Stimulated activated CD4-positive, alpha-beta T cell treated with anti-CD3 and anti-CD28 coated beads, Interleukin-1b, Interleukin-23, amount 100 ng/mL, for 48 hours (primary cell): ENCODE data around the gene TAF4.
"Not testable (repeated sequence)": the region's sequence is repeated elsewhere in the genome, so short reads cannot be mapped to it uniquely, and the experiment has no call there.

Experiments used
- DNase-seq: peaks from one replicate; pipeline ENCODE4 v3.0.0-alpha.2; 2020

The TAF4 gene

GRCh38 chr20:61976644-61977418 is 88.8 kb downstream of the TAF4 start:
- no peak for DNase-seq

DNA sequence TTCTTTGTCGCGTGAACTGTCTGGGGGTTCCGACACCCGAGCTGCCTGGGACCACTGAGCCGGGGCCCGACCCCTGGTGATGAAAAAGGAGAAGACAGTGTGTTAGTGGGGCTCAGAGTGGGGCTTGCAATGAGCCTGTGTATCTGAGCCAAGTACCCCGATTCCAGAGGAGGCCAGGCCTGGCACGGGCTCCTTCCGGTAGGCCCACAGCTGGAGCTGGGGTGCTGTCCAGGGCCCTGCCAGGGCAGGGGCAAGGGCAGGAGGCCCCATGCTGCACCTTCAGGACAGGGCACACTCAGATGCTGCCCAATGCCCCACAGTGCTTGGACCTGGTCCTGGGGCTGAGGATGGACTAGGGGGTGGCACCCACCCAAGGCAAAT is 89.4 kb downstream of the TAF4 start:
- DNase-seq, result no peak

DNA sequence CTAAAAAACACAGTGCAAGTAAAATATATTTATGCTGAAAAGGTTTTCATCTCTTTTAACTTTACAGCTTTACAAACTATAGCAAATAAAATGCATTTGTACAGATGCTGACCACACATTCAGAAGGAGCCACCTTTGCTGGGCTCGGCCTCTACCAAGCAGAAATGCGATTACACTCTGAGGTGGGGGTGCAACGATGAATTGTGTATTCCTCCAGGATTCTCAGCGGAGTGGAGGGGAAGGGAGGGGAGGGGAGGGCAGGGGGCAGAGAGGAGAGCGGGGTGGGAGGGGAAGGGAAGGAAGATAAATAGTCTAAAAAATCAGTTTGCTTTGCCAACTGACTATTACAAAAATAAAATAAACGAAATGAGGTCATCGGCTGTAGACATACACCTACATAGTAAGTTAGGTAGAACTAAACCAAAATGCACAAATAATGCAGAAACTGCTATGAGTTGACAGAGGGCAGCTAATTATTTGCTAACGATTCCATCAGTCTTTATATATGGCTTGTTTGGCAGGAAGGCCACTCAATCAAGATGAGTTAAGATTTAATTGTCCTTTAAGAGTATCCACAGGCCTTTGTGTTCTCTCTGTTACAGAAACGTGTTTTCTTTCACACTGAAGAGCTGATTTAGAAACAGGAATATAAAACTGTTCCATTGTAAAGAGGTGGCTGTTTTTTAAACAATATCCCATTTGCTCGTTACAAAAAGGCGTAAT is 90.1 kb downstream of the TAF4 start:
- no peak for DNase-seq

- no peak for DNase-seq
Observed at GRCh38 chr20:61974357-61974665, 91.4 kb downstream of the TAF4 start.

GRCh38 chr20:61973515-61974356 is 91.9 kb downstream of the TAF4 start:
- DNase-seq, result no peak

- DNase-seq, result no peak
Observed at GRCh38 chr20:61972636-61973508, 92.8 kb downstream of the TAF4 start.

GRCh38 chr20:61971595-61971994 is 94.1 kb downstream of the TAF4 start:
- not testable (repeated sequence) for DNase-seq

GRCh38 chr20:61970357-61970756 is 95.3 kb downstream of the TAF4 start:
- DNase-seq, result no peak

DNA sequence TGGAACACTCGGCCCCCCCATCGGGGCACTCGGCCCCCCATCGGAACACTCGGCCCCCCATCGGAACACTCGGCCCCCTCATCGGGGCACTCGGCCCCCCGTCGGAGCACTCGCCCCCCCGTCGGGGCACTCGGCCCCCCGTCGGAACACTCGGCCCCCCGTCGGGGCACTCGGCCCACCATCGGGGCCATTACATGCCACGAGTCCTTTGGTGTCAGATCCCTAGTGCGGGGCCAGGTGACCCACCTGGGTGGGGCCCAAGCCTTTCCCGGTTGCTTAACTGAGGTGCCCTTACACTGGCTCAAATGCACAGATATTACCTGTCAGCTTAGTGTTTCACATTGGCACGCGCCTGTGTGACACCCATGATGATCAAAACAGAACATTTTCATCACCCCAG is 95.9 kb downstream of the TAF4 start:
- DNase-seq, result no peak

DNA sequence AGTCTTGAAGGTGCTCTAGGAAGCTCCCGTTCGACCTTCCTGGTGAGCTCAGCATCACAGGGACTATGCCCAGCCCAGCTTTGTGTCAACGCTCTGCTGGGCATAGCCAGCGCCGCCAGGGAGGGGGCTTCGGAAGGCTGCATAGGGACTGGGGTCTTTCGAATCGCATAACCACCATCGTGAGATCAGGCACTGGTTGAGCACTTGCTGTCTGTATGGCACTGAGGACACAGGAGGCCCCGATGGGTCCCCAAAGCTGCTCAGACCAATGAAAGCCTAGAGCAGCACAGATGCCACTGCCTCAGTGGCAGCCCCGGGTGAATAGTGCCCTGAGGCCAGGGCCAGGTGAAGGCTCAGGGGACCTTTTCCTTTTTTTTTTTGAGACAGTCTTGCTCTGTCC is 96.7 kb downstream of the TAF4 start:
- no peak for DNase-seq

DNA sequence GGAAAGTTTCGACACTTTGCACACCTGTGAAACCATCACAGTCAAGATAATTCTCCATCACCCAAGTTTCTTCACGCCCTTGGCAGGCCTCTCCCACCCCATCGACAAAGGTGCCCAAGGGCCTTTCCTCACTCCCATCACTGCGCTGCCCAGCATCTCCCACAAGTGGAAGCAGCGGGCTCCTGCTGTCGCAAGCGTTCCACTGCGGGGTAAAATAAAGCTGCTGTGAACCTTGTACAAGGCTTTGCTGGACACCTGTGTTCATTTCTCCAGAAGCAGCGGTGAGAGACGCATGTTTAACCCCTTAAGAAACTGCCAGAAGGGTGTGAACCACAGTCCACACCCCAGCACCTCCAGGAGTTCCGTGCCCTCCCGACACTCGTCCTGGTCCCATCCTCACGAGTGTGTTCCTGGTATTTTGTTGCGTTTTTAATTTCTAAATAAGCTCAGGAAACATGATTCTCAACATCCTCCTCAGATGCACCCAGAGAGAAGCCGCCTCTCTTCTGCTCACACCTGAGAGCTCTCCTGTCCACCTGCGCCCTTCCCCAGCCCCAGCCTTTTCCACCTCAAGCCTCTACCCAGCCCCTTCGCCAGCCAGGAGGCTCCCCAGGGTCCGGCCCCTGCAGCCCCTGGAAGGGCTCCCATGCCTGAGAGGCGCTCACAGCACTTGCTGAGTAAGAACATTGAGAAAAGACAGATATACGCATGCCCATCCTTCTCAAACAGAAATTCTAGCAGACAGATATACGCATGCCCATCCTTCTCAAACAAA is 97.5 kb downstream of the TAF4 start:
- DNase-seq, result no peak

DNA sequence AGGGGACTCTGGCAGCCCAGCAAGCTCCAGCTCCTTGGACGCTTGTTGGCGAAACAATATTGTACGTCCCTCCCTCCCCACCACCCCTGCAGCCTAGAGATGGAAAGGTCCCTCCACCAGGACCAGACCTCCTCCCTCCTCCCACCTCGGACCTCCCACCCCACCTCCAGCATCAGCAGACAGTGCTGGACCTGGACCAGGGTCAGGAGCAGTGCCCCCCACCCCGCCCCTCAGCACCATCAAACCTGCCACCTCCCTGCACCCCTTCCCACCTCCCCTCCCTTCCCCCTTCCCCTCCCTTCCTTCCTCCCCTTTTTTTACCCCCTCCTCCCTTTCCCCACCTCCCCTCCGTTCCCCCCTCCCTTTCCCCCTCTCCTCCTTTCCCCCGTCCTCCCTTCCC is 98.4 kb downstream of the TAF4 start:
- no peak for DNase-seq

DNA sequence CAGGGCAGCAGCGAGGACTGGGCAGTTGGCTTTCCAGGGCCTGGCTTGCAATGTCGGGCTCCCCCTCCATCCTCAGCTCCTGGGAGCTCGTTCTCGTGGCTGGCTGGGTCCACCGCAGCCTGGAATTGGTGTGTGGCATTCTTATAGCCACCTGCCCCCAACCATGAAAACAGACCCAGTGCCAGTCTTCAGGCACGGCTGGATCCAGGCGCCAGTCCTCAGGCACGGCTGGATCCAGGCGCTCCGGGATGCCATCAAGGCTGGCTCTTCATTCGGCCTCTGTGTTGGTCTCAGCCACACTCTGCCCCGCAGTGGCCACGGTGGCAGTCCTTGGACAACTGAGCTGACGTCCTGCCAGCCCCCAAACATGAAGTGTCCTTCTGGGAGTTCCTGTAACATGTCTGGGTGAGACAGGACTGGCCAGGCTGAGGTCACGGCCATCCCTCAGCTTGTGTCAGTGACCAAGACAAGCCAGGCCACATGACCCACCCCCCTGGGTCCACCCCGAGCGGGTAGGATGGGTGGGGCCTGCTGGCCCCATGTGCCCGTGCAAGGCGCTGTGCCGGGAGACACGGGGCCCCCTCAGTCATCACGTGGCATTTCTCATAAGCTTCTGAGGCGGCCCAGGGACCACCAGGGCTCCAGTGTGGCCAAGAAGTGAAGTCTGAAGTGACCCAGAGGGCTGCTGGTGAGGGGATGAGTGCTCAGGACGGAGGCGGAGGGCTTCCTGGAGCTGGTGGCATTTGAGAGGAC is 99.0 kb downstream of the TAF4 start:
- no peak for DNase-seq

- no peak for DNase-seq
Observed at GRCh38 chr20:61965606-61966491, 99.8 kb downstream of the TAF4 start.

GRCh38 chr20:61964675-61965605 is 100.7 kb downstream of the TAF4 start:
- no peak for DNase-seq

DNA sequence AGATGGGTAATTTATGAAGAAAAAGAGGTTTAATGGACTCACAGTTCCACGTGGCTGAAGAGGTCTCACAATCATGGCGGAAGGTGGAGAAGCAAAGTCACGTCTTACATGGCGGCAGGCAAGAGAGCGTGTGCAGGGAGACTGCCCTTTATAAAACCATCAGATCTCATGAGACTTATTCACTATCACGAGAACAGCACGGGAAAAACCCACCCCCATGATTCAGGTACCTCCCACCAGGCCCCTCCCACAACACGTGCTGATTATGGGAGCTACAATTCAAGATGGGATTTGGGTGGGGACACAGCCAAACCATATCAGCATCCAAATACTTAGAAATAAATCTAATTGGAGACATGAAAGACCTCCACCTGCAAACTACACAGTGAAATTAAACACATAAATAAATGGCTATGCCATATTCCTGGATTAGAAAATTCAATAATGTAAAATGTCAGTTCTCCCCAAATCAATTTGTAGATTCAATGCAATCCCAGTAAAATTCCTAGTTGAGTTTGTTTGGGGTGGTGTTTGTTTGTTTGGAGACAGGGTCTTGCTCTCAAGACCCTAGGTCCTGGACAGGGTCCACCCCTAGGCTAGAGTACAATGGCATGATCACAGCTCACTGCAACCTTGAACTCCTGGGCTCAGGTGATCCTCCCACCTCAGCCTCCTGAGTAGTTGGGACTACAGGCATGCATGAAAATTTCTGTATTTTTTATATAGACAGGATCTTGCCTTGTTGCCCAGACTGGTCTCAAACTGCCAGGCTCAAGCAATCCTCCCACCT is 101.6 kb downstream of the TAF4 start:
- DNase-seq, result no peak

- DNase-seq, result no peak
Observed at GRCh38 chr20:61963149-61963548, 102.5 kb downstream of the TAF4 start.

- no peak for DNase-seq
Observed at GRCh38 chr20:61960836-61961235, 104.8 kb downstream of the TAF4 start.
